IMR-90 (cell line): Measurements from ENCODE around the gene TCEAL1. TPM values are rescaled to one million over a fixed set of nuclear protein-coding genes. Genes with fewer than 3 reads are reported as not detected.
A peak's percentile ranks its signal among the peaks of the same experiment; 100 is the strongest.

ENCODE experiments used
- ATAC-seq: fragments of 200-7000 bp; cut with Tn5 transposase; 2 replicates; pipeline ENCODE4 v1.9.1; 2020; ENCODE audit warnings: low read depth, mild to moderate bottlenecking, moderate library complexity
- BruUV-seq: library from RNA; stranded (reverse); fragments of 400-500 nt; replicated peaks from 2 replicates; lab custom pipeline; 2021; lab: Mats Ljungman, UMichigan
- CTCF ChIA-PET: fragments of 300-600 bp; formaldehyde crosslinking; extraction: SDS; loops from one replicate; lab custom pipeline; 2021; ENCODE audit warnings: antibody characterized with exemption; lab: Yijun Ruan, JAX
- POLR2A ChIA-PET: fragments of 300-600 bp; sonication (Branson Sonifier 250); formaldehyde crosslinking; loops from one replicate; lab custom pipeline; 2022; ENCODE audit warnings: antibody characterized with exemption; ENCODE audit not compliant: unreplicated experiment; lab: Charles Lee
- DNase-seq: peaks from one replicate; pipeline ENCODE4 v3.0.0; 2013
- H2AFZ ChIP-seq: replicated peaks from 2 replicates; pipeline ENCODE3; 2013; ENCODE audit warnings: low read length, mild to moderate bottlenecking; ENCODE audit not compliant: poor library complexity
- H2AK5ac ChIP-seq: 2 replicates; pipeline ENCODE4 v1.6.1; 2013; ENCODE audit warnings: low read depth, low read length, inconsistent platforms
- H2AK9ac ChIP-seq: replicated peaks from 2 replicates; pipeline ENCODE3; 2013; ENCODE audit warnings: mild to moderate bottlenecking, low read depth, low read length, moderate library complexity; ENCODE audit not compliant: poor library complexity
- H2BK120ac ChIP-seq: 2 replicates; pipeline ENCODE4 v1.6.1; 2013; ENCODE audit warnings: low read depth, low read length, inconsistent platforms
- H2BK15ac ChIP-seq: 3 replicates; pipeline ENCODE4 v1.6.1; 2013; ENCODE audit warnings: low read depth, low read length, inconsistent platforms
- H2BK20ac ChIP-seq: 2 replicates; pipeline ENCODE4 v1.6.1; 2013; ENCODE audit warnings: low read depth, mild to moderate bottlenecking, inconsistent platforms, low read length, moderate library complexity
- H2BK5ac ChIP-seq: 2 replicates; pipeline ENCODE4 v1.6.1; 2013; ENCODE audit warnings: mild to moderate bottlenecking, low read depth, low read length, inconsistent platforms; ENCODE audit not compliant: poor library complexity, severe bottlenecking
- H3K14ac ChIP-seq: replicated peaks from 2 replicates; pipeline ENCODE4 v1.6.1; 2013; ENCODE audit warnings: low read depth, low read length, inconsistent platforms
- H3K18ac ChIP-seq: 2 replicates; pipeline ENCODE4 v1.6.1; 2013; ENCODE audit warnings: low read depth, low read length, control low read depth
- H3K23ac ChIP-seq: 2 replicates; pipeline ENCODE4 v1.6.1; 2013; ENCODE audit warnings: low read depth, low read length, inconsistent platforms
- H3K27ac ChIP-seq: 2 replicates; pipeline ENCODE4 v1.5.1; 2013; ENCODE audit warnings: mild to moderate bottlenecking, control low read depth, low read length; ENCODE audit not compliant: insufficient read depth
- H3K27me3 ChIP-seq: 2 replicates; pipeline ENCODE4 v1.6.1; 2013; ENCODE audit warnings: low read length; ENCODE audit not compliant: control insufficient read depth, insufficient read depth
- H3K36me3 ChIP-seq: 2 replicates; pipeline ENCODE4 v1.6.1; 2013; ENCODE audit warnings: low read length, mixed read lengths; ENCODE audit not compliant: control insufficient read depth, insufficient read depth
- H3K4ac ChIP-seq: 2 replicates; pipeline ENCODE4 v1.6.1; 2013; ENCODE audit warnings: low read depth, low read length, inconsistent platforms
- H3K4me1 ChIP-seq: 2 replicates; pipeline ENCODE4 v1.6.1; 2013; ENCODE audit warnings: low read length, mixed read lengths; ENCODE audit not compliant: control insufficient read depth, insufficient read depth
- H3K4me2 ChIP-seq: 2 replicates; pipeline ENCODE4 v1.6.1; 2013; ENCODE audit warnings: low read depth, mild to moderate bottlenecking, control low read depth, low read length, moderate library complexity
- H3K4me3 ChIP-seq: 2 replicates; pipeline ENCODE4 v1.5.1; 2013; ENCODE audit warnings: low read depth, mild to moderate bottlenecking, control low read depth, low read length, moderate library complexity; ENCODE audit not compliant: insufficient read depth
- H3K56ac ChIP-seq: 2 replicates; pipeline ENCODE4 v1.6.1; 2013; ENCODE audit warnings: low read length, inconsistent platforms; ENCODE audit not compliant: insufficient read depth; ENCODE audit errors: extremely low read depth
- H3K79me1 ChIP-seq, 2 experiments: 2 replicates each; pipeline ENCODE4 v1.6.1; 2013; ENCODE audit warnings: low read length in 2 of 2, inconsistent platforms in 1 of 2, low read depth in 1 of 2
- H3K9ac ChIP-seq: 2 replicates; pipeline ENCODE4 v1.6.1; 2013; ENCODE audit warnings: low read depth, low read length, control low read depth
- H3K9me1 ChIP-seq: 2 replicates; pipeline ENCODE4 v1.6.1; 2013; ENCODE audit warnings: low read length, inconsistent platforms; ENCODE audit not compliant: insufficient read depth
- H3K9me3 ChIP-seq: 2 replicates; pipeline ENCODE4 v1.6.1; 2013; ENCODE audit warnings: low read length; ENCODE audit not compliant: control insufficient read depth, insufficient read depth
- H4K20me1 ChIP-seq: 2 replicates; pipeline ENCODE4 v1.6.1; 2013; ENCODE audit warnings: low read length, inconsistent platforms; ENCODE audit not compliant: insufficient read depth
- H4K5ac ChIP-seq: 2 replicates; pipeline ENCODE4 v1.6.1; 2013; ENCODE audit warnings: mild to moderate bottlenecking, low read depth, low read length, control low read depth
- H4K8ac ChIP-seq, 2 experiments: 2 replicates each; pipeline ENCODE4 v1.6.1; 2013; ENCODE audit warnings: low read depth in 2 of 2, low read length in 2 of 2, control low read depth in 1 of 2, inconsistent platforms in 1 of 2
- H4K91ac ChIP-seq: 2 replicates; pipeline ENCODE4 v1.6.1; 2013; ENCODE audit warnings: low read depth, low read length, inconsistent platforms; ENCODE audit not compliant: insufficient read depth
- BHLHE40 ChIP-seq: fragments of 150-350 bp; IDR thresholded peaks from 2 replicates; pipeline ENCODE4 v1.6.1; 2016; ENCODE audit warnings: mild to moderate bottlenecking, low read depth, low read length
- CEBPB ChIP-seq: IDR thresholded peaks from 2 replicates; pipeline ENCODE4 v1.6.1; 2012; ENCODE audit warnings: low read depth, low read length, improper control_type of control experiment
- CTCF ChIP-seq: conservative IDR thresholded peaks from 2 replicates; pipeline ENCODE4 v1.5.1; 2012; ENCODE audit warnings: mild to moderate bottlenecking, low read depth, low read length, improper control_type of control experiment
- FOS ChIP-seq: fragments of 150-350 bp; IDR thresholded peaks from 2 replicates; pipeline ENCODE4 v1.6.1; 2016; ENCODE audit warnings: low read depth, low read length
- MAZ ChIP-seq: IDR thresholded peaks from 2 replicates; pipeline ENCODE4 v1.6.1; 2012; ENCODE audit warnings: low read depth, mild to moderate bottlenecking, low read length, improper control_type of control experiment, moderate library complexity, borderline replicate concordance
- MXI1 ChIP-seq: IDR thresholded peaks from 2 replicates; pipeline ENCODE4 v1.6.1; 2012; ENCODE audit warnings: low read depth, mild to moderate bottlenecking, low read length, moderate library complexity, borderline replicate concordance
- SMC3 ChIP-seq: fragments of 150-350 bp; IDR thresholded peaks from 2 replicates; pipeline ENCODE4 v1.6.1; 2016; ENCODE audit warnings: low read depth, mild to moderate bottlenecking, antibody characterized with exemption, low read length, moderate library complexity
- dilution Hi-C: fragments of 300-500 bp; cut with HindIII; formaldehyde crosslinking; loops from one replicate; pipeline ENCODE4 v1.14.3; 2018; ENCODE audit warnings: low sequenced_read_pairs; ENCODE audit not compliant: unreplicated experiment
- in situ Hi-C: fragments of 300-500 bp; cut with MboI; formaldehyde crosslinking; loops from 3 replicates; pipeline ENCODE4 v1.14.3; 2019; ENCODE audit warnings: low sequenced_read_pairs, inconsistent platforms, mixed read lengths
- intact Hi-C: fragments of 100-400 bp; cut with micrococcal nuclease; formaldehyde crosslinking; loops from 2 replicates; pipeline ENCODE4 v1.10.0; 2022
- polyA plus RNA-seq, 3 experiments: library from polyadenylated mRNA; depleted of rRNA; stranded (reverse); fragments of >200 nt; gene quantifications; 2 replicates each; pipeline ENCODE4 v1.2.3, GENCODE V29; 2012; ENCODE audit warnings: low replicate concordance in 1 of 3
- total RNA-seq: library from RNA; depleted of rRNA; stranded (reverse); fragments of >200 nt; gene quantifications from 2 replicates; pipeline ENCODE4 v1.2.3, GENCODE V29; 2012

Gene TCEAL1
- total and polyA plus RNA-seq, 2 of the 4 experiments (the other 2 are of a cell fraction): 9.1 to 21.8 TPM

GRCh38 chrX:103615781-103616371 lies 12.9 kb upstream of the TCEAL1 start:
- H3K27me3 ChIP-seq: no peaks in the 10 kb centered on the region
- H3K9me3 ChIP-seq: no peaks in the 10 kb centered on the region
- no peak overlapping the region for H3K9ac ChIP-seq
- DNase-seq (peak; percentile 46), ATAC-seq (no peak)
- H4K5ac ChIP-seq: no peak overlapping the region
- peak overlapping the region; percentile 75; the same call in 1 of the 2 replicates for H2BK120ac ChIP-seq
- peaks cover 0 to 16% of the 10 kb centered on the region in 2 experiments; a peak in 1 of 4 replicates for H3K79me1 ChIP-seq
- H2BK20ac ChIP-seq: no peak overlapping the region
- no peak overlapping the region for H2AK9ac ChIP-seq
- TF ChIP-seq BHLHE40 (no peak), CEBPB (no peak), FOS (0 out of 2 replicates have a peak, but pooled peaks have one; percentile 13), SMC3 (no peak), MXI1 (no peak), MAZ (no peak), CTCF (no peak)
- H4K8ac ChIP-seq: no peak overlapping the region
- in situ Hi-C loops (no loop called here), intact Hi-C loops (no loop called here), dilution Hi-C loops (no loop called here)
- no peak overlapping the region for H2BK15ac ChIP-seq
- H2AFZ ChIP-seq: no peak overlapping the region
- peaks cover 1% of the 10 kb centered on the region; the same call in 1 of the 2 replicates for H3K4me1 ChIP-seq
- peak overlapping the region; percentile 17 for H2BK5ac ChIP-seq
- H3K14ac ChIP-seq: no peak overlapping the region; the same call in 1 of the 2 replicates
- H3K18ac ChIP-seq: no peak overlapping the region
- no peaks in the 10 kb centered on the region for H3K36me3 ChIP-seq
- H2AK5ac ChIP-seq: no peak overlapping the region
- H3K4me2 ChIP-seq: peak overlapping the region; percentile 41; the same call in 1 of the 2 replicates
- no peak overlapping the region for H3K56ac ChIP-seq
- H3K9me1 ChIP-seq: no peaks in the 10 kb centered on the region
- peak overlapping the region; percentile 64; the same call in 1 of the 2 replicates for H3K4ac ChIP-seq
- no peak overlapping the region; the same call in 1 of the 2 replicates for H3K27ac ChIP-seq
- no peak overlapping the region for H3K23ac ChIP-seq
- BruUV-seq: no TSS peak
- no peaks in the 10 kb centered on the region for H4K20me1 ChIP-seq
- no peak overlapping the region for H4K91ac ChIP-seq
- no peak overlapping the region for H3K4me3 ChIP-seq
- ChIA-PET POLR2A (no interaction called here), CTCF (no interaction called here)
